Measurements from ENCODE around the gene YBEY. TPM values are rescaled to one million over a fixed set of nuclear protein-coding genes. Genes with fewer than 3 reads are reported as not detected.
"Not testable (repeated sequence)": the region's sequence is repeated elsewhere in the genome, so short reads cannot be mapped to it uniquely, and the experiment has no call there.

YBEY gene
- 10 to 100 TPM in 10 of 12 donors, not detected in 2; 10.0 to 27.1 (median 19.1) TPM for polyA plus RNA-seq (ENCODE audit: insufficient read length in 12 of 12)
- long read RNA-seq, donor 1, transcript YBEY-206 (5 exons, 744 nt), result major isoform, 20 of 68 reads
- long read RNA-seq, donor 1, transcript YBEY-201 (5 exons, 1,019 nt), result minor isoform, 7 of 68 reads
- long read RNA-seq, donor 1, partial matches to known transcripts, result 37 of 68 reads
- long read RNA-seq, donor 1, other reads (novel, unspliced or antisense), result 0 of 68 reads
- long read RNA-seq, donor 2, transcript YBEY-206 (5 exons, 744 nt), result major isoform, 10 of 27 reads
- long read RNA-seq, donor 2, partial matches to known transcripts, result 13 of 27 reads
- long read RNA-seq, donor 2, other reads (novel, unspliced or antisense), result 0 of 27 reads
- long read RNA-seq, donor 3, partial matches to known transcripts, result 6 of 12 reads
- long read RNA-seq, donor 3, other reads (novel, unspliced or antisense), result 0 of 12 reads
- long read RNA-seq, donor 4, partial matches to known transcripts, result 0 of 1 reads
- long read RNA-seq, donor 4, other reads (novel, unspliced or antisense), result 0 of 1 reads
- long read RNA-seq, donor 5, transcript YBEY-206 (5 exons, 744 nt), result major isoform, 14 of 38 reads
- long read RNA-seq, donor 5, partial matches to known transcripts, result 22 of 38 reads
- long read RNA-seq, donor 5, other reads (novel, unspliced or antisense), result 0 of 38 reads
- long read RNA-seq, donor 6, transcript YBEY-206 (5 exons, 744 nt), result major isoform, 7 of 20 reads
- long read RNA-seq, donor 6, partial matches to known transcripts, result 12 of 20 reads
- long read RNA-seq, donor 6, other reads (novel, unspliced or antisense), result 0 of 20 reads
- long read RNA-seq, donor 7, transcript YBEY-206 (5 exons, 744 nt), result major isoform, 6 of 10 reads
- long read RNA-seq, donor 7, partial matches to known transcripts, result 0 of 10 reads
- long read RNA-seq, donor 7, other reads (novel, unspliced or antisense), result 0 of 10 reads
- long read RNA-seq, donor 8, transcript YBEY-206 (5 exons, 744 nt), result major isoform, 19 of 53 reads
- long read RNA-seq, donor 8, partial matches to known transcripts, result 29 of 53 reads
- long read RNA-seq, donor 8, other reads (novel, unspliced or antisense), result 0 of 53 reads
- long read RNA-seq, donor 9, transcript YBEY-206 (5 exons, 744 nt), result major isoform, 5 of 7 reads
- long read RNA-seq, donor 9, partial matches to known transcripts, result 0 of 7 reads
- long read RNA-seq, donor 9, other reads (novel, unspliced or antisense), result 0 of 7 reads
- long read RNA-seq, donor 10, transcript YBEY-206 (5 exons, 744 nt), result major isoform, 15 of 48 reads
- long read RNA-seq, donor 10, partial matches to known transcripts, result 27 of 48 reads
- long read RNA-seq, donor 10, other reads (novel, unspliced or antisense), result 0 of 48 reads
- long read RNA-seq, donor 11, transcript YBEY-206 (5 exons, 744 nt), result major isoform, 13 of 47 reads
- long read RNA-seq, donor 11, partial matches to known transcripts, result 31 of 47 reads
- long read RNA-seq, donor 11, other reads (novel, unspliced or antisense), result 0 of 47 reads

GRCh38 chr21:46285761-46286647 is at the start of gene YBEY:
Gene YBEY, plus strand, starts transcription at chr21:46286342. Its CDS starts 572 bp downstream, at chr21:46286914.
- peak; percentile 92 for DNase-seq

GRCh38 chr21:46237474-46237873 is 48.7 kb upstream of the YBEY start:
- DNase-seq, result no peak

- DNase-seq, result no peak
Observed at GRCh38 chr21:46239817-46240325, 46.3 kb upstream of the YBEY start.

- DNase-seq, result not testable (repeated sequence)
Observed at GRCh38 chr21:46241577-46241976, 44.6 kb upstream of the YBEY start.

GRCh38 chr21:46243325-46243724 is 42.8 kb upstream of the YBEY start:
- DNase-seq, result no peak

GRCh38 chr21:46243960-46244361 is 42.2 kb upstream of the YBEY start:
- no peak for DNase-seq

GRCh38 chr21:46244602-46245001 is 41.5 kb upstream of the YBEY start:
- no peak for DNase-seq

GRCh38 chr21:46245213-46245915 is 40.8 kb upstream of the YBEY start:
- no peak for DNase-seq

- no peak for DNase-seq
Observed at GRCh38 chr21:46246345-46246744, 39.8 kb upstream of the YBEY start.

GRCh38 chr21:46247699-46248421 is 38.3 kb upstream of the YBEY start:
- no peak for DNase-seq

- no peak for DNase-seq
Observed at GRCh38 chr21:46248422-46248782, 37.7 kb upstream of the YBEY start.

- no peak for DNase-seq
Observed at GRCh38 chr21:46248827-46249226, 37.3 kb upstream of the YBEY start.

GRCh38 chr21:46250146-46250725 is 35.9 kb upstream of the YBEY start:
- DNase-seq, result no peak

GRCh38 chr21:46252840-46253239 is 33.3 kb upstream of the YBEY start:
- DNase-seq, result no peak

GRCh38 chr21:46253610-46254124 is 32.5 kb upstream of the YBEY start:
- no peak for DNase-seq

- DNase-seq, result no peak
Observed at GRCh38 chr21:46254208-46254975, 31.8 kb upstream of the YBEY start.

GRCh38 chr21:46255166-46255565 is 31.0 kb upstream of the YBEY start:
- DNase-seq, result no peak

All from muscle of arm (tissue), 14 donors.